Stimulated activated naive CD4-positive, alpha-beta T cell treated with Interleukin-2 at 50 U/mL for 16 hours (primary cell): ENCODE data around the gene MSI2.
"Not testable (repeated sequence)": the region's sequence is repeated elsewhere in the genome, so short reads cannot be mapped to it uniquely, and the experiment has no call there.

Source experiments
- DNase-seq: peaks from one replicate; lab custom pipeline; 2025; lab: John Stamatoyannopoulos, UW

MSI2 gene

DNA sequence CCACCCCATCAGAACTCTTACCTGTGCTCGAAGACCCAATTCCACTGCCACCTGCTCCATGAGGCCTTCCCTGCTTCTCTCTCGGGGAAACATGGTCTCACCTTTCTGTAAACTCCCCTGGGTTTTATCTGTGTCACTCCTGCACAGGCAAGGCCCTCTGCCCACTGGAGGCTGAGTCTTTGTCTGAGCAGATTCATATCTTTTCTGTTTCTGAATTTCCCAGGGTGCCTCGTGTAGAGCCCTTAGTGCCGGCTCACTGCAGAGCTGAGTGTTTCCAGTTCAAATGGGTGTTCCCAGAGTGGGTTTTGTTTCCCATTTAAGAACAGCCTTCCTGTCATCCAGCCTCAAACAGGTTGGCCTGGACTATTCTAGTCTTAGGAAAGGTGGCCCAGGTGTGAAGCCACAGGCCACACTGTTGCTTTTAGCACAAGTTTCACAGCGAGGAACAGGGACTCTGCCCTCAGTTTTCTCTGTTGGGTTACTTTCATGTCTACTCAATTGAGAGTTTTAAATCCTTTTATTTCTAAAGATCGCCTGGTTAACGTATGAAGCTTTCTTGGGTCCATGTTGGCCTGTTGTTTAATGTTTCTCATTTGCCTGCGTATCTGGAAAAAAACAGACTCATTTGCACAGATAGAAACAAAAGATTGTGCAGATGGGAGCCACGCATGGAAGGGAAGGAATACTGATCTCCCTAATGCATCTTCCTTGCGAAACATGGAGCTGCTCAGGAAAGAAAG, 228.7 kb downstream of the MSI2 start:
- no peak for DNase-seq

GRCh38 chr17:57485566-57485865, 229.2 kb downstream of the MSI2 start:
- DNase-seq = no peak

GRCh38 chr17:57485916-57486881, 229.9 kb downstream of the MSI2 start:
- no peak for DNase-seq

- no peak for DNase-seq
These were observed 230.6 kb downstream of the MSI2 start for GRCh38 chr17:57486882-57487301.

GRCh38 chr17:57487573-57487972, 231.2 kb downstream of the MSI2 start:
- DNase-seq = no peak

DNA sequence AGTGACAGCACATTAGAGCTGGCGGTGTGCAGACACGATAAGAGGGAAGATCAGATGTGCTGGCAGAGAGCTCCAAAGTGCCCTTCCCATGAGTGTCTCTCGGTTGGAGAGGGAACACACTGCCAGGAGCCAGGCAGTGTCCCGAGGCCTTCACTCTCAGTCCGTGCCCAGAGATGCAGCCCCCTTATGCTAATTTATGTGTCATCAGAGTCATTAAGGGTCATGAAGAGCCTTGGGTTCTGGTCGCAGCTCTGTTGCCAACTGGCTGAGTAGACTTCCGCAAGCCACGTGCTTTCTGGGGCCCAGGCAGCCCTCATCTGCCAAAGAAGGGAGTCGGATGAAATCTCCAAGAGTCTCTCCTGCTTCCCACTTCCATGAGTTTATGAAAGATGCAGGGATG, 232.5 kb downstream of the MSI2 start:
- no peak for DNase-seq

GRCh38 chr17:57489321-57489720, 233.0 kb downstream of the MSI2 start:
- no peak for DNase-seq

- DNase-seq = no peak
These were observed 234.0 kb downstream of the MSI2 start for GRCh38 chr17:57490111-57490845.

GRCh38 chr17:57490890-57491289, 234.6 kb downstream of the MSI2 start:
- DNase-seq = no peak

DNA sequence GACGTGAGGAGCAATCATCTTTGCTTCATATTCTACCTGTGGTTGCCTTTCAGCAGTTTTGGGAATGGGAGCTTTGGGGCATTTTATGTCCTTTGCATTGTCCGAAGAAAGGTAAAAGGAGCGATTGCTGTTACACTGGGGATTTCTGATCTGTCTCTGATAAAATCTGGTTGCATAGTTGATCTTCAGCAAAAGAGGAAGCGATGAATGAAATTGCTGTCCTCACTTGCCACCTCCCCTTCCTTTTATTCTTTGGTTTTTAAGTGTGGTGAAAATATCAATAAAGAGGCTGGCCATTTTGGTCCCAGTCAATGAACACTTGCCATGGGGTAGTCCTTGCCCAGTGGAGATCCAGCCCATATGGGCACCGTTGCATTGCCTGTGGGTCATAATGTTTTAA, 236.8 kb downstream of the MSI2 start:
- no peak for DNase-seq

- no peak for DNase-seq
These were observed 237.3 kb downstream of the MSI2 start for GRCh38 chr17:57493625-57494024.

DNA sequence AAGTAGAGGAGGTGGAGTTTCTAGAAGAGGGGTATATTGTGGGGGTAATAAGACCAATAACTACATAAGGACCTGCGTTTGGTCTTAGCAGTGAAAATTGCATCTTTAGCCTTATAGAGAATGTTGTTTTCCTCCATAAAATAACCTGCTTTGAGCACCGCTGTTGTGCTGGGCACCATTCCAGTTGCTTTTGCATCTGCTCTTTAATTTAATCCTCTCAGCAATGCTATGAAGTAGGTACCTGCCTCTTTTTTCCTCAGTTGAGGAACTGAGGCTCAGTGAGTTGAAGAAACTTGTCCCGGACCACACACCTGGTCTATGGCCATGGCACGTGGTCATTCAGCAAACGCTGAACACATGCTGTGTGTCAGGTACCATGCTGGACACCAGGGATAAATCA, 238.1 kb downstream of the MSI2 start:
- DNase-seq = no peak

GRCh38 chr17:57495771-57496170, 239.4 kb downstream of the MSI2 start:
- DNase-seq = no peak

GRCh38 chr17:57496382-57496781, 240.1 kb downstream of the MSI2 start:
- no peak for DNase-seq

DNA sequence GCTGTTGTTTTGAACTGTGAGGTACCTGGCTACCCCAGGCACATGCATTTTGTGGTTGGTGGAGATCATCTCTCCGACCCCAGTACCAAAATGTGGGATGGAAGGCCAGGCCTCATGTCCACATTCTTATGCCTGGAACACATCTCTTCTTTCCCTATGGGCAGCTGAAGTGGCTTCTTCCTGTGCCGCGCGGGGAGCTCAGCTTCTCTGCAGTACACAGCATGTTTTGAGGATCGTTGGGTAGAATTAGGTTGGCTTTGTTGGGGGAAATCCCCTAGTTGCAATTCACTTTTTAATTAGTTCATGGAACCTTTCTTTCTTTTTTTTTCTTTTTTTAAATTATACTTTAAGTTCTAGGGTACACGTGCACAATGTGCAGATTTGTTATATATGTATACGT, 242.1 kb downstream of the MSI2 start:
- DNase-seq = no peak

GRCh38 chr17:57499221-57499620, 242.9 kb downstream of the MSI2 start:
- not testable (repeated sequence) for DNase-seq

DNA sequence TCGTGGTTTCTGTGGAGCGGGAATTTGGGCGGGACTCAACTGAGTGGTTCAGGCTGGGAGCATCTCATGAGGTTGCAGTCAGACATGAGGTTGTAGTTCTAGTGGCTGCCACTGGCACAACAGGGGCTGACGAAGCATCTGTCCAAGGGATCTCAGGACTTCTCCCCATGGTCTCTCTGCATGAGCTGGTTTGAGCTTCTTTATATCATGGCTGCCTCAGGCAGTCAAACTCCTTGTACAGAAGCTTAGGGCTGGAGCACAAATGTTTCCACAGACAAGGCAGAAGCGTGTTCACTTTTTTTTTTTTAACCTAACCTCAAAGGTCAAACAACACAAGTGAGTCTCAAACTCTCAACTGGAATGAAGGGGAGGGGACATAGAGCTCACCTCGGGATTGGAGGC, 243.3 kb downstream of the MSI2 start:
- DNase-seq = no peak

DNA sequence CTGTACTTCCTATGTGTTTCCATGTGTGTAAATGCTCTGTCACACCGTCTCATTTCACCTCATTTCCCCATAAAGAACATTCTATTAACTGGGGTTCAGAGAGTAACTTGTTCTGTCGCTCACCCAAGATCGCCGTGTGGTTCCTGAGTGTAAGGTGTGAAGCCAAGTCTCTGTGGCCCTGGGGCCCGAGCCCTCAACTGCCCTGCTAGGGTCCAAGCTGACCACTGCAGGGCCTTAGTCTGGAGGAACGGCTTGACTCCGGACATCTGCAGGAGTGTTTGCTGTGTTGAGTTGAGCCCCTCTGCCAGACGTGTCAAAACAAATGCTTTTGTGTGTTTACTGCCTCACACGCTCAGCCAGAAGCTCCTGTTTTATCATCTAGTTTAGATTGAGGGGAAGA, 244.7 kb downstream of the MSI2 start:
- DNase-seq = no peak

DNA sequence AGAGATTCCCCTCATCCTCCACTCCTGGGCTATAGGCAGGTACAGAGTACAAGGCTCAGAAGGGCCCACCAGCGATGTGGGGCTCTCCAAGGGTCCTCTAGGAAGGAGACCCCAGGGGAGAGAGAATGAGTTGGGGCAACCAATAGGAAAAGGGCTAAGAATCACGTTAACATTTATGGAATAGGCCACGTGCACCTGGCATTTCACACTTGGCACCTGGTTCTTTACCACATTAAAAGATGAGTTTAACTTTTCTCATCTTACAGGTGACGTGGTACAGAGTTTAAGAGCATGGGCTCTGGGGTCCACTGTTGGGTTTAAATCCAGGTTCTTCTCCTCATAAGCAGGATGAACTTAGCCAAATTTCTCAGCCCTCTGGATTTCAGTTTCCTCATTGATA, 245.7 kb downstream of the MSI2 start:
- DNase-seq = no peak

DNA sequence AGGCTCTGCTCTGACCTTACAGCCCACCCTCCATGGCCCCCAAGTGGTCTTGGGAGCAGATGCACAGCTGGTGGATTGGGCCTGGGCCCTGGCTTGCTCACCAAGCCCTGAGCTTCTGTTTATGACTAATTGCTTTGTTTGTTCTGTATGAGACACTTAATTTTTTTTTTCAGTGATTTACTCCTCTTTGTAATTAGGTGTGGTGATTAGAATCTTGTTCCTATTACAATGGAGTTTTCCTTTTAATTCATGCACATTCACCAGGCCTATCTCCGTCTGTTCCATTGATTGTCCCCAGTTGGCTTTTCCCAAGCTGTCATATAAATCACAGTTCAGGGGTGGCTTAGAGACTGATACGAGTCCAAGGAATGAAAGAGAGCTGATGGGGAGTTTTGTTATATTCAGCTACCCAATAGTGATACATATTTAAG, 246.5 kb downstream of the MSI2 start:
- DNase-seq = no peak

GRCh38 chr17:57504208-57504607, 247.9 kb downstream of the MSI2 start:
- DNase-seq = no peak
